Ishikawa (cell line): ENCODE results near the gene NFYC.

ENCODE experiments used
- CREB1 ChIP-seq: IDR thresholded peaks from 2 replicates; pipeline ENCODE4 v1.6.1; 2012; ENCODE audit warnings: low read depth
- EGR1 ChIP-seq: IDR thresholded peaks from 2 replicates; pipeline ENCODE4 v1.6.1; 2012
- EP300 ChIP-seq: IDR thresholded peaks from 2 replicates; pipeline ENCODE4 v1.6.1; 2012; ENCODE audit warnings: borderline replicate concordance
- FOXM1 ChIP-seq: IDR thresholded peaks from 2 replicates; pipeline ENCODE4 v1.6.1; 2012; ENCODE audit warnings: low read depth, borderline replicate concordance
- NFIC ChIP-seq: IDR thresholded peaks from 2 replicates; pipeline ENCODE4 v1.6.1; 2012
- RAD21 ChIP-seq: IDR thresholded peaks from 2 replicates; pipeline ENCODE4 v1.6.1; 2012; ENCODE audit warnings: low read depth
- TAF1 ChIP-seq: IDR thresholded peaks from 2 replicates; pipeline ENCODE4 v1.6.1; 2012; ENCODE audit warnings: low read depth, mild to moderate bottlenecking
- TCF12 ChIP-seq: IDR thresholded peaks from 2 replicates; pipeline ENCODE4 v1.6.1; 2012; ENCODE audit warnings: low read depth
- TEAD4 ChIP-seq: IDR thresholded peaks from 2 replicates; pipeline ENCODE4 v1.6.1; 2012
- USF1 ChIP-seq: IDR thresholded peaks from 2 replicates; pipeline ENCODE4 v1.6.1; 2012
- YY1 ChIP-seq: IDR thresholded peaks from 2 replicates; pipeline ENCODE4 v1.6.1; 2012; ENCODE audit warnings: low read depth
- TF ChIP-seq, protein P1 (sequence below): IDR thresholded peaks from 2 replicates; pipeline ENCODE4 v1.6.1; 2012
- TF ChIP-seq, protein P2 (sequence below): IDR thresholded peaks from 2 replicates; pipeline ENCODE4 v1.6.1; 2012; ENCODE audit warnings: low read depth, mild to moderate bottlenecking

GRCh38 chr1:40766560-40766959, 75.1 kb downstream of the NFYC start:
- TF ChIP-seq EP300 = no peak
- no peak for TF ChIP-seq YY1
- no peak for TF ChIP-seq CREB1
- TF ChIP-seq, protein P1, sequence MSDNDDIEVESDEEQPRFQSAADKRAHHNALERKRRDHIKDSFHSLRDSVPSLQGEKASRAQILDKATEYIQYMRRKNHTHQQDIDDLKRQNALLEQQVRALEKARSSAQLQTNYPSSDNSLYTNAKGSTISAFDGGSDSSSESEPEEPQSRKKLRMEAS = no peak
- no peak for TF ChIP-seq FOXM1
- TF ChIP-seq RAD21 = no peak
- no peak for TF ChIP-seq TAF1
- no peak for TF ChIP-seq USF1
- no peak for TF ChIP-seq EGR1
- TF ChIP-seq, protein P2, sequence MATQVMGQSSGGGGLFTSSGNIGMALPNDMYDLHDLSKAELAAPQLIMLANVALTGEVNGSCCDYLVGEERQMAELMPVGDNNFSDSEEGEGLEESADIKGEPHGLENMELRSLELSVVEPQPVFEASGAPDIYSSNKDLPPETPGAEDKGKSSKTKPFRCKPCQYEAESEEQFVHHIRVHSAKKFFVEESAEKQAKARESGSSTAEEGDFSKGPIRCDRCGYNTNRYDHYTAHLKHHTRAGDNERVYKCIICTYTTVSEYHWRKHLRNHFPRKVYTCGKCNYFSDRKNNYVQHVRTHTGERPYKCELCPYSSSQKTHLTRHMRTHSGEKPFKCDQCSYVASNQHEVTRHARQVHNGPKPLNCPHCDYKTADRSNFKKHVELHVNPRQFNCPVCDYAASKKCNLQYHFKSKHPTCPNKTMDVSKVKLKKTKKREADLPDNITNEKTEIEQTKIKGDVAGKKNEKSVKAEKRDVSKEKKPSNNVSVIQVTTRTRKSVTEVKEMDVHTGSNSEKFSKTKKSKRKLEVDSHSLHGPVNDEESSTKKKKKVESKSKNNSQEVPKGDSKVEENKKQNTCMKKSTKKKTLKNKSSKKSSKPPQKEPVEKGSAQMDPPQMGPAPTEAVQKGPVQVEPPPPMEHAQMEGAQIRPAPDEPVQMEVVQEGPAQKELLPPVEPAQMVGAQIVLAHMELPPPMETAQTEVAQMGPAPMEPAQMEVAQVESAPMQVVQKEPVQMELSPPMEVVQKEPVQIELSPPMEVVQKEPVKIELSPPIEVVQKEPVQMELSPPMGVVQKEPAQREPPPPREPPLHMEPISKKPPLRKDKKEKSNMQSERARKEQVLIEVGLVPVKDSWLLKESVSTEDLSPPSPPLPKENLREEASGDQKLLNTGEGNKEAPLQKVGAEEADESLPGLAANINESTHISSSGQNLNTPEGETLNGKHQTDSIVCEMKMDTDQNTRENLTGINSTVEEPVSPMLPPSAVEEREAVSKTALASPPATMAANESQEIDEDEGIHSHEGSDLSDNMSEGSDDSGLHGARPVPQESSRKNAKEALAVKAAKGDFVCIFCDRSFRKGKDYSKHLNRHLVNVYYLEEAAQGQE = no peak
- TF ChIP-seq TEAD4 = no peak
- no peak for TF ChIP-seq TCF12
- no peak for TF ChIP-seq NFIC
